ENCODE results near the gene LRRC32. TPM values are rescaled to one million over a fixed set of nuclear protein-coding genes. Genes with fewer than 3 reads are reported as not detected.

Gene LRRC32
- total RNA-seq = 9.6 and 22.9 TPM in 2 replicates

GRCh38 chr11:76670485-76671236 is at the start of gene LRRC32:
Gene LRRC32, minus strand, starts transcription at chr11:76670747. Its CDS starts 4,793 bp downstream, at chr11:76665954.

Other genes starting within 250 kb of the LRRC32 start
- 6.0 and 6.3 TPM in 2 replicates for gene EMSY, start 225.7 kb downstream of the LRRC32 start, total RNA-seq
- 9.3 TPM in 2 replicates for gene TSKU, start 112.6 kb upstream of the LRRC32 start, total RNA-seq
- gene ACER3, start 190.2 kb upstream of the LRRC32 start, total RNA-seq = 3.9 and 8.3 TPM in 2 replicates

All from bronchial smooth muscle cell (primary cell).